HG03066 (cell line): ENCODE data around the gene PHB1.
A peak's percentile ranks its signal among the peaks of the same experiment; 100 is the strongest.

ENCODE experiments used
- ATAC-seq: cut with Tn5 transposase; IDR thresholded peaks from one replicate; pipeline ENCODE4 v1.9.1; 2021; ENCODE audit warnings: low read depth; ENCODE audit not compliant: unreplicated experiment

PHB1 gene

DNA sequence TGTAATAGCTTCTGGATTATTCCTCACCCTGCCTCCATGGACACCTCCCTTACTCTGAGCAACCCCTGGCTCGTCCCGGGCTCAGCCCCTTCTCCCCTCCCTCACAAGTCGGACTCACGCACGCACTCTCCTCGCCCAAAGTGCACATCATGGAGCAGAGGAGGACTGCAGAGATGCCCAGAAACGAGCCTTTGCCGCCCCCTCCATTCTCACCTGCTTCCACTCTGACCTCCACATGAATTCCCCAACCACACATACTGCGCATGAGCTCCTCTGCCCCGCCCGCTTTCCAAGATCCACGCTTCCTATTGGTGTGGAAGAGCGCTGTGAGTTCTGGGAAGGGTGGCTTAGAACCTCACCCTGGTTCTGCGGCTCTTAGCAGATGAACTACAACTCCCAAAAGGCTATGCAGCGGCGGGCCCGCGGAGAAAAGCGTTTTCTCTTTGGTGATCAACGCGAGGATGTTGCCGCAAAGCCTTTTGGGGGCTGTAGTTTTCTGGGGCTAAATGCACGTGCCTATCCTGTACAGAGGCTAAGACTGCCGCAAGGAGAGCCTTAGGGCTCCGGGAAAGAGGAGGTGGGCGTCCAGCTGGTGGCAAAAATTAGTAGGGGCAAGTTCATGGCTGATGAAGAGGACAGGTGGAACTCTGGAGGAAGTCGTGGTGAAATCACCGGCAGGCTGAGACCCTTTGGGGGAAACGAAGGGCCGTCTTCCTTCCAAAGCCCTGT, at the start of gene PHB1:
Gene PHB1 (minus strand): TSS at position 261 of the 729 bp plus-strand sequence. CDS start 1,618 bp downstream, outside the sequence.
- peak; percentile 99 for ATAC-seq

DNA sequence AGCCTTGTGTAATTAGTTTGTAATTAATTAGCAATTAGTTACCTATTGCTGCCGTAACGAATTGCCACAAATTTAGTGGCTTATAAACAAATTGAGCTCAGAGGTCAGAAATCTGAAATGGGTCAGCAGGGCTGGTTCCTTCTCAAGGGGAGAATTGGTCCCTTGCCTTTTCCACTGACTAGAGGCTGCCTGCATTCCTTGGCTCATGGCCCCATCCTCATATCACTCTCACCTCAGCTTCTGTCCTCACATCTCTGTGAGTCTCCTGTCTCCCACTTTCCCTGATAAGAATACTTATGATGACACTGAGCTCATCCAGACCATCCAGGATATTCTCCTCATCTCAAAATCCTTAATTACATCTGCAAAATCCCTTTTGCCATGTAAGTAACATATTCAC, 49.4 kb upstream of the PHB1 start:
- no peak for ATAC-seq

DNA sequence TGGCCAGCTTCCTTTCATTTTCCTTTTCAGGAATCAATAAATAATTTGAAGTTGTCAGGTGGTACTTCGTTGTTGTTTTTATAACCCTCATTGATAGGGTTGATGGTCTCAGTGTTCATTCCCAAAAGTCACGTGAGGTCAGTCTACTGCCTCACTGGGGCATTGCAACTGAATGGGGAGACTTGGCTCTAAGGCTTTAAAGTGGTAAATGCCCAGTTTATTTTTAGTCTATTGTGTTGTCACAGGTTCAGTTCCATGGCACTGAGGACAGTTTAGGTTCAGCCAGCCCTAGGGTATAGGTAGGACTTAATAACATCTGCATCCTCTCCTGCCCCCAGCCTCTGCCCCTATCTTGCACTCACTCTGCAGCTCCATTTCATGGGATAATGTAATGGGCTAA, 46.9 kb upstream of the PHB1 start:
- ATAC-seq: no peak

DNA sequence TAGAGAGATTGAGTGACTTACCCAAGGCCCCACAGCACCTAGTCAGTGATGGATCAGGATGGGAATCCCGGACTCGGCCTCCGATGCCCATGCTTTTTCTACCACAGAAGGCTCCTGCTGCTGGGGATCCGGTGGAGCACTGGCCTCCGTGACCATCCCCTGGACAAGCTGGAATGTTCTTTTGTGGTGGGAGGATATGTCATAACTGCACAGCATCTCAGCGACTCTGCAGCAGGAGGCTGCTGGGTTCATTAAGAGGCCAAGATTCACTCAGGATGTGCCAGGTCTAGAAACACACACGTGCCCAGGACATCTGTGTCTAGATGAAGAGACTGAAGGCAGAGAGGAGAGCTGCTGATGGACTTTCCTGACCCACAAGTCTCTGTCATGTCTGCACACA, 45.7 kb upstream of the PHB1 start:
- ATAC-seq: no peak

DNA sequence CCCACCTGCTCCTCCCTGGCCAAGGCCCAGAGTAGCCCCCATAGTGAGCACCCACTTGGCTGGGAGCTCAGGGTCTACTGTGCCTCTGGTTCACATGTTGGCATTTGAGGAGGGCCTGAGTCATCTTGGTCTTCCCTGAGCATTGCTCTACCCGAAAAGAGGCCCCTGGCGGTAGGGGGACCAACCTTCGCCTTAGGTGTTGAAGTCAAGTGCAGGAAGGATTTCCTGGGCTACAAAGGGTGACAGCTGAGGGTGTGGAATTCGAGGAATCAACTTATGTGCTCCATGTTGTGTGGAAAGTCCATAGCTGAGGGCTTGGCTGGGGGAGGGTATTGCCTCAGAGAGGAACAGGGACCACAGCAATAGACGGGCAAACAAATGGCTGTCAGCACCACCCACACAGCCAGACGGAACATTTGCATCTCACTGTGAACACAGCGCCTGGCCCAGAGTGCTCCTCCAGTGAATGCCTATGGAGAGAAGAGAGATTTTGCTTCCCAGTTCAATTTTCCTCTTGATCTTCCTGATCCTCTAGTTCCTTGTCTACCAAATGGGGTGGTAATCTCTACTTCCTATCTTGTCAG, 44.8 kb upstream of the PHB1 start:
- ATAC-seq: no peak

DNA sequence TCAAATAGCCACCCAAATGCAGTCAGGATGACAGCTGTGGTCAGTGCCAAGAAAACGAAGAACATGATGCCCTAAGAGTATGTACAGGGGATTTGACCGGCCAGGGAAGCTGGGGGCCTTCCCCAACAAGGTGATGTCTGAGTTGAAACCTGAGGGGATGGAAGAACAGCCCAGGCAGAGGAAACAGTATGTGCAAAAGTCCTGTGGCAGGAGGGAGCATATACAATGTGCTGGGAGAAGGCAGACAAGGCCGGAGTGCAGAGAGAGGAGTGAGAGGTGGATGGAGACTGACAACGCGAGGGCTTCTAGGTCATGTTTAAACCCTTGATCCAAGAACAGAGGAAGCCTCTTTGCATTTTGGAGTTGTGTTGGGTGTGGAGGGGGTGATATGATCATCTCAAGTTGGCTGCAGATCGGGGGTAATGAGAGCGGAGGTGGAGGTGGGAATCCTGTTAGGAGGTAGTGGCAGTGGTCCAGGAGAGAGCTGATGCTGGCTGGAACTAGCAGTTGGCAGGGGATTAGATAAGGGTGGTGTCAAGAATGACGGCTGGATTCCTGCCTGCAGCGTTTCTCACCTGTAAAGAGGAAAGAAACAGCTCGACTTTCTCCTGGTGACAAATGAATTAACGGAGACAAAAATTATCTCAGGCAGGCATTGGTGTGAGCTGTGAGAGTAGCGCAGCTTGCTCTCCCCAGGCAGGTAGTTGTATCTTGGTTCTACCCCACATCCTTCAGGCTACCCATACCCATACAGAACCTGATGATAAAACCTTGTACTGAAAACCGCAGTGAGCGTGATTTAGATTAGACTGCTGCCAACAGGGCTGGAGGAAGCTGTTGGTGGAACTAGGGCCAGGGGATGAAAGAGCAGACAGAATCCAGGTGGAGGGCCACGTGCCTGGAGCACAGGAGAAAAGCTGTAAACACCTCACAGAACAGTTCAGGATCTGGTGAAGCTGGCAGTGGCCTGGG, 43.2 kb upstream of the PHB1 start:
- ATAC-seq: no peak

DNA sequence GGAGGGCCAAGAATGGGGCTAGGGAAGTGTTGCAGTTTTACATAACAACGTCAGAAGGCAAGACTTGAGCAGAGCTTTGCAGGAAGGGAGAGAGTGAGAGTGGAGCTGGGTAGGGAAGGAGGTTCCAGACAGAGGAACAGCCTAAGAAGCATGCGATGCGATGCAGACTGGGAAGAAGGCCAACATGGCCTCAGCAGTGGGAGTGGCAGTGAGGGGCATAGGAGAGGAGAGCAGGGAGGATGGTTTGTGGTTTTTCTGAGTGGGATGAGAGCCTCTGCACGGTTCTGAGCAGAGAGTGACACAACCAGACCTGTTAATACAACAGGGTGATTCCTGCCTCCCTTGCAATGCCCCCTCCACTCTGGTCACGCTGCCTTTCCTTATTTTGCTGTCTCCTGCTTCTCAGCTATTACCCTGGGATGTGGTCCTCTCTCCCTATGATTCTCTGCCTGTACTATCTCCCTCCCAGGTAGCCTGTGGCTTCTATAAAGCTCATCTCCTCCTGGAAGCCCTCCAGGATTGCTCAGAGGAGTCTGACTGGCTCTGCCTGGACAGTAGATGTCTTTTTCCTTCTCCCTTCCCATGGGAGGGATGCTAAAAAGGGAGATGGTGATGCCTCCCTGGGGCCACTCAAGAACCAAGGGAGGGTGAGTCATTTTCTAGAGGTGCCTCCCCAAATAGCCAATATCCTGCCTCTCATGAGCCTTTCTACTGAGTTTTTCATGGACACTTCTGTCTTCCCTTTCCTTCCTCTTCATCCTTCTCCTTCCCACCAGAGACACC, 41.7 kb upstream of the PHB1 start:
- ATAC-seq: no peak

DNA sequence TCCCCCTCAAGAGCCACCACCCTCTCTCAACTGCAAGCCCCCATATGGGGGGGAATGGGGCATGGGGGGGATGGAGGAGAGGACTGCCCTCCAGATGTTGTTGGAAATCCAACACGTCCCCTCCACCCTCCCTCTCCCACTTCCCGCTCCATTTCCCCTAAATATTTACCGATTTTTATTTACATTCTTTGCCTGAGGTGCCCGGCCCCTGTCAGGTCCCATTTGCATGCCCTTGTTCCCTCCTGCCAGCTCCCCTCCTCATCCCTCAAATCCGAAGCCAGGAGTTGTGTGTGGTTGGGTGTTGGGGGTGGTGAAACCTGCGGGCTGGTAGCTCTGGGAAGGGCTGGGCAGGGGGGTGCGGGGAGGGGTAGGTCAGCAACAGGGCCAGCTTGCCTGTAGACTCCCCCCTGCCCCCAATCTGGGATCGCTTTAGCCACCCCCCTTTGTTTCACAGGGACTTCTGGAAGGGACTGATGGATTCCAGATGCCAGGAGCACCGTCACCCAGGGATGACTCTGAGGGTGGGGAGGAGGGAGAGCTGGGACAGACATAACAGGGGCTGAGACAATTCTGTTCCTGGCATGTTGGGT, 40.7 kb upstream of the PHB1 start:
- no peak for ATAC-seq

DNA sequence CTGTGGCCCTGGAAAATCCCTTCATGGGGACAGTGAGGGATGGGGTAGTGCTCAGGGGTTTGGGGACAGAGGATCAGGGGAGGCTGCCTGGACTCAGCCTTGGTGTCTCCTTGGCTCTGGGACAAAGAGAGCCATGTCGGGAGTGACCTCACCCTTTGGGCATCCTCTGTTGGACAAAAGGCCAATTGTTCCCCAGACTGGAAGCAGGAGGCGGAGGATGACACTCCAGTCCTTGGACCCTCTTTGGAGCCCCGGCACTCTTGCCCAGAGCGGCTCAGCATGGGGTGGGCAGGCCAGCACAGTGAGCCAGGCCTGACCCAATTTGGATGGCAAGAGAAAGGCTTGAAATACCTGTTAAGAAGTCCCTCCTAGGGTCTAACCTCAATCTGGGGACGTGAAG, 39.4 kb upstream of the PHB1 start:
- ATAC-seq: no peak

DNA sequence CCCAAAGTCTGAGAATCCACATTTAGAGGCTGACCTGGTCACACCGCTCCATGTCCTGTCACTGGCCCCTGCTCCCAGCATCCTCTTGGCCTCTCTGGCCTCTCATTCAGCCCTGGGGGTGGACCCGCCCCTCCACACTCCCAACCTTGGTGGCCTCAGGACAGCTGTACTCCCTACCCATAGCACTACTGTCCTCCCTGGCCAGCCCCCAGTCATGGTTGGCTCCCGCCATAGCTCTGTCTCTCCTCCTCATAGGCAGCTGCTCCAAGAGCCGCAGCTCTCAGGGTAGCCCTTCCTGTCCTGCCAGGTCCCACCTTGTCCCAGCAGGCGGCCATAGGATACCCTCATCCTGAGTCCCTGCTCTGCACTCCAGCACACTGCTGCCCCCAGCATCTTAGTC, 38.0 kb upstream of the PHB1 start:
- no peak for ATAC-seq

DNA sequence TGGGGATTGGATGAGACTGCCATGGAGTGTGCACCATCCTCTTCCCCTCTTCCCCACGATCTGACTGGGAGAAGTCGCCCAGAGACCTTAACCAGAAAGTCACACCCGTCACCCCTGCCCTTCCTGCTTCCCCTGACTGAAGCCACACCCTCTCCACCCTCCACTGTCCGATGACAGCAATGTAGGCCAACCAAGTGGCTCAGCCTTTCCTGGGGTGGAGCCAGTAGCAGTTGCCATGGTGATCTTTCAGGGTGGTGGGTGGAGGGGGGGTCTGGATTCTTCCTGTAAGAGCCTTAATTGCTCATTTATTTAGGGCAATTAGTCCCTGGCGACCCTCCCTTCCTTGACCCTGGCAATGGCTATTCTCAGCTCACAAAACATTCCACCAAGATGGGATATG, 37.5 kb upstream of the PHB1 start:
- ATAC-seq: no peak

DNA sequence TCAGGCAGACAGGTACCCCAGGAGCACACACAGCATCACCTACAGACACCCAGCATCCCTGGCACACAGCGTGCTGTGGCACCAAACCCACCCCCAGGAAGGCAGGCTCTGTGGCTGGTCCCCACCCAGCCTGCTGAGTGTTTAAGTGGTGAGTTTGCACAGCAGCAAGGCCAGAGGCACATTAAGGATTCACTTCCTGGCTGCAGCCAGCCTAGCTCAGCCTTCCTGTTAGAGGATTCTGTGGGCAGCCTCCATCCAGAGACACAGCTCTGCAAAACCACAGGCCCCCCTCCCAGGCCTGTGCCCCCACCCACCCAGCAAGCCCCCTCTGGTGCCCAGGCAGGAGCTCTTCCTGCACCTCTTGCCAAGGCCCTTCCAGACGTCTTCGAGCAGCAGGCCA, 36.1 kb upstream of the PHB1 start:
- no peak for ATAC-seq

DNA sequence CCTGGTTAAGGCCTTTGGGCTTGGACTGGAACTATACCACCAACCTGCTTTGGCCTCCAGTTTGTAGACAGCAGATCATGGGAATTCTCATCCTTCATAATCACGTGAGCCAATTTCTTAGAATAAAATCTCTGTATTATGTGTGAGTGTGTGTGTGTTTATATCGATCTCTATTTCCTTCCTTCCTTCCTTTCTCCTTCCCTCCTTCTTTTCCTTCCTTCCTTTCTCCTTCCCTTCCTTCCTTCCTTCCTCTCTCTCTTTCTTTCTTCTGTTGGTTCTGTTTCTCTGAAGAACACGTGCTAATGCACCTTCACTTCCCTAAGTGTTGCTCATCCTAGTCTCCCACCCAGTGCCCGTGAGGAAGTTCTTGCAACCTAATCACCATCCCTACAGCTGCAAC, 35.5 kb upstream of the PHB1 start:
- ATAC-seq: no peak

DNA sequence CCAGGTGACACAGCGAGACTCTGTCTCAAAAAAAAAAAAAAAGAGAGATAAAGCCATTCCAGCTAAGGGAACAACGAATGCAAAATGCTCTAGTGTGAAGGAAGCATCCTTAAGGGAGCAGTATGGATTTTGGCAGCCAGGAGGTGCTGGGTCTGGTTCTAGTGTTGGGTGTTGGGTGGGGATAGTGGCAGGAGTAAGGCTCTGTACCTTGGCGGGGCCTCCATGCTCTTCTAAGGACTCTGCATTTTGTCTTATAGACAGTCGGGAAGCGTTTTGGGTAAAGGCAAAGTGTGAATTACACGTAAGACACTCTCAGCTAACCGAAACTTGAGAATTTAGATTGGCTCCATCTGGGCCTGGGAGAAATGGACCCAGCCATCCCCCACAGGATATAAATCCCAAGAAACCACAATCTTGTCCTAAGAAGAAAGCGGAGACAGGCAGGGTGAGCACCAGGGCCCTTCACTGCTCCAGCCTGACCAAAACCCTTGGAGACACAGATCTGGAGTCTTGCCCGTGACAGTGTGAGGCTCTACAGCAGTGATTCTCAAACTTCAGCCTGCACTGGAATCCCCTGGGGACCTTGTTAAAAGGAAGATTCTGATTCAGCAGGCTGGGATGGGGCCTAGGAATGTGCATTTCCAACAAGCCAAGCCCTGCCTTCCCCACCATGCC, 33.1 kb upstream of the PHB1 start:
- ATAC-seq: no peak

DNA sequence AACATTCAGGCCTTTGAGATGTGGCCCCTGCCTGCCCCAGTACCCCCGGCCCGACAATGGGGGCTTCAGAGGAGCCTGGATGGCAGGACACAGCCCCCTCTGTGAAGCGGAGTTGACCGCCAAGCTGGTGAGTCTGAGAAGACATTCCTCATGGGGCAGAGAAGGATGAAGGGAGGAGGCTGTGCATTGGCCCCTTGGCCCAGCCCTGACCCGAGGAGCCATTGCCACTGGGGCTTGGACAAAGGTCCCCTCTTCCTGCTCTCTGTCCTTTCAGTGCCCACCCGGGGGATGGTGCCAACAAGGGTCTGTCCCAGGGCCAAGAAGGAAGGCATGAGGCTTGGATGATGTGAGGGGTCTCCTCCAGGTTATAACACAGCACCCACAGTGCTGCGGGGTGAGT, 30.9 kb upstream of the PHB1 start:
- ATAC-seq: no peak

DNA sequence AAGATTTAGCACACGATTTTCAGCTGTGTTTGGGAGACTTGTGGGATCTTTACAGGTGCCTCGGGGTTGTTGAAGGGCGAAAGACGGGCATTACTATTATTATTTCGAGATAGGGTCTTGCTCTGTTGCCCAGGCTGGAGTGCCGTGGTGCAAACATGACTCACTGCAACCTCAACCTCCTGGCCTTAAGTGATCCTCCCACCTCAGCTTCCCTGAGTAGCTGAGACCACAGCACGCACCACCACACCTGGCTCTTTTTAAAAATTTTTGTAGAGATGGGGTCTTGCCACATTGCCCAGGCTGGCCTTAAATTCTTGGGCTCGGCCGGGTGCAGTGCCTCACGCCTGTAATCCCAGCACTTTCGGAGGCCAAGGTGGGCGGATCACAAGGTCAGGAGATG, 29.7 kb upstream of the PHB1 start:
- ATAC-seq: no peak

DNA sequence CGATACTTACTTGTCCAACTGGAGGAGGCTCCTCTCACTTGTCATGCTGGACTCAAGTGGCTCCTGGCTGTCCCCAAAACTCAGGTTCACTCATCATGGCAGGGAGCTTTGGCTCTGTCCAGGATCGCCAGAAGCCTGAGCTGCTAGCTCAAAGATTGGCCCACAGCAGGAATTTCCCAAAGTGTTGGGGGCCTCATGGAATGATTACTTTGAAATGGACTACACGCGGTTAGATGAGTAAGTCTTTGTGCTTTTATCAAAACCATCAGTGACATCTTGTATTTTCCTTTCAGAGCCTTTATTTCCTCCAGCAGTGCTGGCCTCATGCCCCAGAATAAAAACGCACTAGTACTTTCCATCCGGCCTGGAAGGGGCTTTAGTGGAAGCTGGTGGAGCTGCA, 29.2 kb upstream of the PHB1 start:
- no peak for ATAC-seq

DNA sequence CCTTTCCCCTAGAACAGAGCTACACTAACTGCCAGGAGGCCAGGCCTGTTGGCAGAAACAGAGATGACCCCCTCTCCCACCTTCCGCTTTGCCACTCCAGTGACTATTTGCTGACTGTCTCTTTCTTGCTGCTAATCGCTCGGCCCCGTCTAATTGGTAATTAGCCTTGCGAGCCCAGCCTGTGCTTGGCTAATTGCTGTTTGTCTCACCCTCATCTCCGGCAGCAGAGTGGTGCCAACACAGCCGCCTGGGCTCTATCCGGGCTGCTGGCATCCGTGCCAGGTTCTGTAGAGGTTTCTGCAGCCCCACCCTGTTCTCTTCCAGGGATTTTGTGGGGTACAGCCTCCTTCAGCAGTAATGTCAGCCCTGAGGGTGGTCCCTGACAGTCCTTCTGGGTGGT, 27.4 kb upstream of the PHB1 start:
- no peak for ATAC-seq

DNA sequence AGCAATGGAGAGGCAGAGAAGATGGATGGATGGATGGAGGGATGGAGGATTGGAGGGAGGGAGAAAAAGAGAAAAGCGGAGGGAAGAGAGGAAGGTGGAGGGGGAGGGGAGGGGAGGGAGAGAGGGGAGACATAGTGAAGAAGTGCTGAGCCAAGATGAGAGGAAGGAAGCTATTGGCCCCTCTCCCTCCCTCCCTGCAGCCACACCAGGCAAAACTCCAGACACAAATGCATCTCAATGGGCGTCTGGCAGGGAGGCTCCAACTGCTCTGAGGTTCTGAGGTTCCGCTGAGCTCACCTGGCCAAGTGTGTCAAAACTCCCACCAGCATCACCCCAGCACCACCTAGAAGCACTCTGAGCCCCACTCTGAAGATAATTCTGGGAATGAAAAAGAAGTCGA, 26.9 kb upstream of the PHB1 start:
- no peak for ATAC-seq

DNA sequence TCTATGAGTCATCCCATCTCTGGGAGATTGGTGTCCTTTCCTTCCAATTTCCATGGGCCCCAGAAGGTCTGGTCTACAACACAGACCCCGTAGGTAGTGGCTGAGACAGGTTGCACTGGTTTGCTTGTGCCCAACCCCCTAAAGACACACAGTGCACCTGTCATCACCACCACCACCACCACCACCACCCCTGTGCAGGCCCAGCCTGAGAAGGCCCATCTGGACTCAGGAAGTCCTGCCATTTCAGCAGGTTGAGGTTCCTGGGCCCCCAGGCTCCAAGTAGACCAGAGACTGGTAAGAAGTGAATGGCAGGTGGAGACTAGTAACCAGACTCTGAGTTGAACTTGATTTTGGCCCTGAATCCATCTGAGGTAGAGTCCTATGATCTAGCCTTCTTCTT, 25.9 kb upstream of the PHB1 start:
- ATAC-seq: no peak
